GM18909 (cell line): ENCODE measurements around the gene ATG7.
"Not testable (repeated sequence)": the region's sequence is repeated elsewhere in the genome, so short reads cannot be mapped to it uniquely, and the experiment has no call there.

Experiments used
- ATAC-seq: cut with Tn5 transposase; IDR thresholded peaks from one replicate; pipeline ENCODE4 v1.9.1; 2021; ENCODE audit warnings: mild to moderate bottlenecking; ENCODE audit not compliant: unreplicated experiment, poor library complexity

The ATG7 gene

DNA sequence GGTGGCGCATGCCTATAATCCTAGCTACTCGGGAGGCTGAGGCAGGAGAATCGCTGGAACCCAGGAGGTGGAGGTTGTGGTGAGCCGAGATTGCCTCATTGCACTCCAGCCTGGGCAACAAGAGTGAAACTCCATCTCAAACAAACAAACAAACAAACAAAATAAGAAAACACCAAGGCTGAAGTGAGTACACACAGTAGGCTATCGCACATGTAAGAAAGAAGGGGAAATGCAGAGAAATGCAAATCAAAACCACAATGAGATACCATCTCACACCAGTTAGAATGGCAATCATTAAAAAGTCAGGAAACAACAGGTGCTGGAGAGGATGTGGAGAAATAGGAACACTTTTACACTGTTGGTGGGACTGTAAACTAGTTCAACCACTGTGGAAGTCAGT lies 322.8 kb downstream of the ATG7 start:
- ATAC-seq: not testable (repeated sequence)

GRCh38 chr3:11596387-11596786 lies 324.2 kb downstream of the ATG7 start:
- ATAC-seq: no peak

- ATAC-seq: no peak
Observed at GRCh38 chr3:11600501-11601282, 328.5 kb downstream of the ATG7 start.

GRCh38 chr3:11601446-11602238 lies 329.4 kb downstream of the ATG7 start:
- peak; percentile 94 for ATAC-seq

DNA sequence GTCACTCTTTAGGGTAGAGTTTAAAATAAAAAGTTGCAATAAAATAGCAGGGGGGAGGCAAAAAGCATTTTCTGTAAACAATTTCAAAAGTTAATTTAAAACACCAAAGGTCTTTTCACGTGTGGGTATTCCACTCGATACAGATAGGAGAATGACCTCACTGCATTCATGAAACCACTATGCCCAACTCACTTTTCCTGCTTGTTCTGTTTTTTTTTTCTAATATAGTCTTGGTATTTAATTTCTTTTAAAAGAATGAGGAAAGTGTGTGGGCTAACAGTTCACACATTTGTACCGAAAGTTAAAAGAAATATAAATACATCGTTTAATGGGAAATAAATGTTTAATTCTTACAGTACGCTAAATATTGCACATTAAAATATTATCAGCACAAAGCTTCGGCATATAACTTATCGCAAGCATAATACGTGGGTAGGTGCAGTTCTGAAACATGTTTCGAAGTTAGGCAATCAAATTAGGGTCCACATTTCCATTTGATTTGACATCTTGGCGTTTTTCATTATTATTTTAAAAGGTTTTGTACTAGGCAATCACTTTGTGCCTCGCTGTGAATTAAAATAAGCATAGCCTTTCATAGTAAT lies 330.1 kb downstream of the ATG7 start:
- peak; percentile 1 for ATAC-seq

- ATAC-seq: no peak
Observed at GRCh38 chr3:11602886-11603527, 330.8 kb downstream of the ATG7 start.

GRCh38 chr3:11603628-11604027 lies 331.4 kb downstream of the ATG7 start:
- no peak for ATAC-seq

DNA sequence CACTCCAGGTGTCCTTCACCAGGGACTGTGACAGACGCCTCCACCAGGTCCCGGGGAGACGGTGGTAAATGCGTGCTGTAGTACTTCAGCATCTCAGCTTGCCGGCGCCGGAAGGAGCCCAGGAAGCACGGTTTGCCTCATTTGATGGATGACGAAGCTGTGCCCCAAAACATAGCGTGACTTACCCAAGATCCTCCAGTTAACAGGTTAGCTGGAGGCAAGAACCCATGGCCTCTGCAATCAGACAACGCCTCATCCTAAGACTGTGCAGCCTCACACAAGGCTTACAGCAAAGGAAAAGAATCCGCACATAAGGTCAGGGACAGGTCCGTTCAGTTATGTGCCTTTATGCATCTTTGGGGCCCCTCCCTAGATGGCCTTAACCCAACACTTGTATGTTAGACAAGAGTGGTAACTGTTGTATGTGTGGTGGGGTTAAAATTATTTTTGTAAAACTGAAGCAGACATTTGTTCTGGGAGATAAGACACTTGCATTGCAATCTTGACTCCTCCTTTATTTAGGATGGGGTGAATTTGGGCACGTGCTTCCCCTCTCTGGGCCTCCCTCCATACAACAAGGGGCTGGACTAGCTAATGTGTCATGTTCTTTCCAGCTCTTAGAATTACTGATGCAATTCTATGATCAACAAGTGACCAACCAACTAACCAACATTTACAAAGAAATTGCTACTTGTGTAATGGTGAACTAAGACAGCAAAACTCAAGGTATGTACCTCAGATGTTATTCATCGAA lies 332.1 kb downstream of the ATG7 start:
- no peak for ATAC-seq

DNA sequence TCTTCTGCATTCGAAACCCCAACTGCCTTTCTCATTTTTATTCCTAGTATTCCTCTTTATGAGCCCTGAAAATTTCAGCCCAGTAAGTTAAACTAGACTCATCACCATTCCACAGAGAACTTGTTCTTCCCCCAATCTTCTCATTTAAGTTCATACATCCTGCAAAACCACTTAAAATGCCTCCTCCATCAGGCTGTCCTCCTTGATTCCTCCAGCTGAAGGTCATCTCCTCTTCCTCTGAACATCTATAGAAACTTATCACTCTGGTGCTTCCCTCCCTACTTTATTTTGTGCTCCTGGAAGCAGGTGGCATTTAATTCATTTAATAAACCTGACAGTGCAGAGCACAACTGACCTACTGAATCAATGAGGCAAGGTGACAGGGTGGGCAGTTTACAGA lies 333.2 kb downstream of the ATG7 start:
- ATAC-seq: no peak

GRCh38 chr3:11606090-11606784 lies 334.0 kb downstream of the ATG7 start:
- no peak for ATAC-seq

DNA sequence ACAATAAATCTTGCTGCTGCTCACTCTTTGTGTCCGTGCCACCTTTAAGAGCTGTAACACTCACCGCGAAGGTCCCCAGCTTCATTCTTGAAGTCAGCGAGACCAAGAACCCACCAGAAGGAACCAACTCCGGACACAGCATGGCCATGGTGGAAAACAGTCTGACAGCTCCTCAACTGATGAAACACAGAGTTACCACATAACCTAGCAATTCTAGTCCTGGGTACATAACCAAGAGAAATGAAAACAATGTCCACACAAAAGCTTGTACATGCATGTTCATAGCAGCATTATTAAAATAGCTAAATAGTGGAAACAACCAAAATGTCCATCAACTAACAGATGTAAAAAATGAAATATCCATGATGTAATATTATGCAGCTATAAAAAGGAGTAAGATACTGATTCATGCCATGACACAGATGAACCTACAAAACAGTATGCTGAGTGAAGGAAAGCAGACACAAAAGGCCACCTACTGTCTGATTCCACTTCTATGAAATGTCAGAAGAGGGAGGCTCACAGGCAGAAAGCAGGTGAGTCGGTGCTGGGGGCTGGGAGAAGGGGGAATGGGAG lies 334.8 kb downstream of the ATG7 start:
- ATAC-seq: no peak
